PC-3 (cell line): ENCODE measurements around the gene LRRTM3. TPM values are rescaled to one million over a fixed set of nuclear protein-coding genes. Genes with fewer than 3 reads are reported as not detected.

Experiments
- ATAC-seq: fragments of 200-7000 bp; cut with Tn5 transposase; 2 replicates; pipeline ENCODE4 v1.9.1; 2020; ENCODE audit warnings: mild to moderate bottlenecking, moderate library complexity
- BruUV-seq: library from RNA; stranded (reverse); fragments of 400-500 nt; replicated peaks from 2 replicates; lab custom pipeline; 2021; lab: Mats Ljungman, UMichigan
- CTCF ChIA-PET: fragments of 300-600 bp; sonication (Branson Sonifier 250); formaldehyde crosslinking; loops from one replicate; lab custom pipeline; 2022; ENCODE audit warnings: antibody characterized with exemption; lab: Charles Lee
- POLR2A ChIA-PET: fragments of 300-600 bp; sonication (Branson Sonifier 250); formaldehyde crosslinking; loops from one replicate; lab custom pipeline; 2022; ENCODE audit warnings: antibody characterized with exemption; ENCODE audit not compliant: unreplicated experiment; lab: Charles Lee
- DNase-seq: peaks from one replicate; pipeline ENCODE4 v3.0.0-alpha.2; 2015
- H2AFZ ChIP-seq: fragments of 300-600 bp; sonication (generic); 2 replicates; pipeline ENCODE4 v1.6.0; 2016; ENCODE audit warnings: antibody characterized with exemption, low read length
- H3F3A ChIP-seq: fragments of 300-600 bp; sonication (generic); one replicate; pipeline ENCODE4 v1.6.0; 2017; ENCODE audit warnings: antibody characterized with exemption, low read length, control low read depth, mild to moderate bottlenecking; ENCODE audit not compliant: unreplicated experiment
- H3K27ac ChIP-seq: fragments of 300-600 bp; sonication (generic); 2 replicates; pipeline ENCODE4 v1.5.1; 2016; ENCODE audit warnings: mild to moderate bottlenecking, low read length
- H3K27me3 ChIP-seq: fragments of 300-600 bp; sonication (generic); 2 replicates; pipeline ENCODE4 v1.6.1; 2016; ENCODE audit warnings: low read length, mixed read lengths
- H3K36me3 ChIP-seq: fragments of 300-600 bp; sonication (generic); 2 replicates; pipeline ENCODE4 v1.6.1; 2016; ENCODE audit warnings: low read depth, mixed run types, low read length, mixed read lengths
- H3K4me1 ChIP-seq: fragments of 300-600 bp; sonication (generic); 2 replicates; pipeline ENCODE4 v1.5.1; 2016; ENCODE audit warnings: low read length; ENCODE audit not compliant: insufficient read depth
- H3K4me2 ChIP-seq: fragments of 300-600 bp; sonication (generic); 2 replicates; pipeline ENCODE4 v1.6.0; 2016; ENCODE audit warnings: low read length
- H3K4me3 ChIP-seq: fragments of 300-600 bp; sonication (generic); 2 replicates; pipeline ENCODE4 v1.5.1; 2016; ENCODE audit warnings: mild to moderate bottlenecking, low read length, mixed read lengths
- H3K79me2 ChIP-seq: fragments of 300-600 bp; sonication (generic); 2 replicates; pipeline ENCODE4 v1.6.1; 2017; ENCODE audit warnings: low read length, mixed read lengths
- H3K9ac ChIP-seq: fragments of 300-600 bp; sonication (generic); 2 replicates; pipeline ENCODE4 v1.6.0; 2016; ENCODE audit warnings: mild to moderate bottlenecking, low read length
- H3K9me2 ChIP-seq: fragments of 300-600 bp; sonication (generic); replicated peaks from 2 replicates; pipeline ENCODE4 v1.6.1; 2016; ENCODE audit warnings: mixed run types, low read length, mixed read lengths
- H3K9me3 ChIP-seq: fragments of 300-600 bp; sonication (generic); 2 replicates; pipeline ENCODE4 v1.6.1; 2016; ENCODE audit warnings: low read length, mixed read lengths
- H4K20me1 ChIP-seq: fragments of 300-600 bp; sonication (generic); 2 replicates; pipeline ENCODE4 v1.6.1; 2016; ENCODE audit warnings: low read length, mixed read lengths
- CTCF ChIP-seq: fragments of 300-600 bp; sonication (generic); conservative IDR thresholded peaks from 2 replicates; pipeline ENCODE4 v1.5.1; 2017; ENCODE audit warnings: antibody characterized with exemption, low read depth, mild to moderate bottlenecking, low read length
- EZH2 ChIP-seq: fragments of 300-600 bp; sonication (generic); IDR thresholded peaks from one replicate; pipeline ENCODE4 v1.6.1; 2017; ENCODE audit warnings: antibody characterized with exemption, mild to moderate bottlenecking, low read length; ENCODE audit not compliant: unreplicated experiment
- EZH2phosphoT487 ChIP-seq: fragments of 300-600 bp; sonication (generic); IDR thresholded peaks from 2 replicates; pipeline ENCODE4 v1.6.1; 2018; ENCODE audit warnings: mild to moderate bottlenecking, antibody characterized with exemption, low read length, borderline replicate concordance
- intact Hi-C: fragments of 100-400 bp; cut with micrococcal nuclease; formaldehyde crosslinking; loops from 2 replicates; pipeline ENCODE4 v1.9.0; 2023
- total RNA-seq: library from RNA; depleted of rRNA; stranded (reverse); fragments of >200 nt; gene quantifications from 2 replicates; pipeline ENCODE4 v1.2.3, GENCODE V29; 2014

The LRRTM3 gene
- total RNA-seq, 1 experiment from 2014 or later = 0.15 TPM

- no peaks in the 10 kb centered on the region for H3K4me1 ChIP-seq
- BruUV-seq = no TSS peak
- ChIA-PET POLR2A (interaction anchor here (0.5 kb wide), 1 partner anchor 198 kb away, joined by 3 read pairs; no protein-coding TSS in a partner anchor), CTCF (no interaction called here)
- H3K9me2 ChIP-seq = no peaks in the 10 kb centered on the region; the same call in 1 of the 2 replicates
- H3K4me2 ChIP-seq = no peak overlapping the region
- no peak overlapping the region for H2AFZ ChIP-seq
- H3F3A ChIP-seq = no peaks in the 10 kb centered on the region
- TF ChIP-seq EZH2 (no peak), EZH2phosphoT487 (no peak), CTCF (no peak)
- H3K9me3 ChIP-seq = no peaks in the 10 kb centered on the region
- DNase-seq = no peak
- no peaks in the 10 kb centered on the region for H3K79me2 ChIP-seq
- H3K4me3 ChIP-seq = no peak overlapping the region
- H3K9ac ChIP-seq = no peak overlapping the region
- no peaks in the 10 kb centered on the region for H3K36me3 ChIP-seq
- intact Hi-C loops = no loop called here
- ATAC-seq = no peak
- H3K27ac ChIP-seq = no peak overlapping the region
- no peaks in the 10 kb centered on the region for H4K20me1 ChIP-seq
- H3K27me3 ChIP-seq = peaks cover 59% of the 10 kb centered on the region
Observed at GRCh38 chr10:67087135-67087425, 161.2 kb downstream of the LRRTM3 start.

- H4K20me1 ChIP-seq = no peaks in the 10 kb centered on the region
- intact Hi-C loops = no loop called here
- no peak overlapping the region for H3K4me3 ChIP-seq
- no peak overlapping the region for H2AFZ ChIP-seq
- DNase-seq = no peak
- ChIA-PET POLR2A (no interaction called here), CTCF (no interaction called here)
- no peak overlapping the region for H3K9ac ChIP-seq
- no peaks in the 10 kb centered on the region for H3F3A ChIP-seq
- H3K4me2 ChIP-seq = no peak overlapping the region
- TF ChIP-seq EZH2 (no peak), EZH2phosphoT487 (no peak), CTCF (no peak)
- no peaks in the 10 kb centered on the region for H3K36me3 ChIP-seq
- H3K9me2 ChIP-seq = no peaks in the 10 kb centered on the region; the same call in 1 of the 2 replicates
- H3K79me2 ChIP-seq = no peaks in the 10 kb centered on the region
- H3K27ac ChIP-seq = no peak overlapping the region
- no peaks in the 10 kb centered on the region for H3K9me3 ChIP-seq
- no peaks in the 10 kb centered on the region for H3K4me1 ChIP-seq
- peaks cover 57% of the 10 kb centered on the region for H3K27me3 ChIP-seq
- ATAC-seq = no peak
- BruUV-seq = no TSS peak
Observed at GRCh38 chr10:67088036-67088435, 162.2 kb downstream of the LRRTM3 start.

GRCh38 chr10:67095531-67095930 is 169.7 kb downstream of the LRRTM3 start:
- no peaks in the 10 kb centered on the region for H3F3A ChIP-seq
- H3K79me2 ChIP-seq = no peaks in the 10 kb centered on the region
- TF ChIP-seq EZH2 (no peak), CTCF (no peak), EZH2phosphoT487 (no peak)
- DNase-seq = no peak
- intact Hi-C loops = no loop called here
- H3K4me1 ChIP-seq = no peaks in the 10 kb centered on the region
- H3K9me3 ChIP-seq = no peaks in the 10 kb centered on the region
- H3K27ac ChIP-seq = no peak overlapping the region
- ChIA-PET CTCF (no interaction called here), POLR2A (no interaction called here)
- no peak overlapping the region for H2AFZ ChIP-seq
- H3K9ac ChIP-seq = no peak overlapping the region
- ATAC-seq = no peak
- no peak overlapping the region for H3K4me3 ChIP-seq
- H3K36me3 ChIP-seq = no peaks in the 10 kb centered on the region
- no TSS peak for BruUV-seq
- H3K27me3 ChIP-seq = peaks cover 81% of the 10 kb centered on the region
- no peaks in the 10 kb centered on the region for H4K20me1 ChIP-seq
- H3K9me2 ChIP-seq = no peaks in the 10 kb centered on the region; the same call in 1 of the 2 replicates
- no peak overlapping the region for H3K4me2 ChIP-seq
